Measurements from ENCODE around the gene CAPZA1. TPM values are rescaled to one million over a fixed set of nuclear protein-coding genes. Genes with fewer than 3 reads are reported as not detected.

Gene CAPZA1
- total and polyA plus RNA-seq, 10 of the 15 experiments (the other 5 are each of a cell fraction or from before 2014, with no cell fraction given) = 187 to 886 (median 278) TPM

GRCh38 chr1:112716133-112716720 is 96.6 kb downstream of the CAPZA1 start (continued):
- TF ChIP-seq, protein P1, sequence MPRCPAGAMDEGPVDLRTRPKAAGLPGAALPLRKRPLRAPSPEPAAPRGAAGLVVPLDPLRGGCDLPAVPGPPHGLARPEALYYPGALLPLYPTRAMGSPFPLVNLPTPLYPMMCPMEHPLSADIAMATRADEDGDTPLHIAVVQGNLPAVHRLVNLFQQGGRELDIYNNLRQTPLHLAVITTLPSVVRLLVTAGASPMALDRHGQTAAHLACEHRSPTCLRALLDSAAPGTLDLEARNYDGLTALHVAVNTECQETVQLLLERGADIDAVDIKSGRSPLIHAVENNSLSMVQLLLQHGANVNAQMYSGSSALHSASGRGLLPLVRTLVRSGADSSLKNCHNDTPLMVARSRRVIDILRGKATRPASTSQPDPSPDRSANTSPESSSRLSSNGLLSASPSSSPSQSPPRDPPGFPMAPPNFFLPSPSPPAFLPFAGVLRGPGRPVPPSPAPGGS (IDR thresholded peaks at IDR 0.05; ENCODE audit: borderline replicate concordance, insufficient read depth, low read depth, low read length, poor library complexity, severe bottlenecking) = no peak
- TF ChIP-seq EGR1 (IDR thresholded peaks at IDR 0.05; ENCODE audit: borderline replicate concordance in 1 of 2, low read depth in 2 of 2, low read length in 2 of 2) (no peak), PAX8 (IDR thresholded peaks at IDR 0.05) (no peak), MYC (IDR thresholded peaks at IDR 0.05; ENCODE audit: insufficient read depth, insufficient read length, insufficient replicate concordance, low read length, severe bottlenecking) (no peak), SMAD5 (IDR thresholded peaks at IDR 0.05; ENCODE audit: low read depth) (no peak), MXI1 (IDR thresholded peaks at IDR 0.05; ENCODE audit: low read depth, low read length) (no peak), USF2 (IDR thresholded peaks at IDR 0.05; ENCODE audit: borderline replicate concordance, low read depth, low read length) (no peak), DPF2 (IDR thresholded peaks at IDR 0.05) (no peak), POLR2AphosphoS5 (IDR thresholded peaks at IDR 0.05; ENCODE audit: low read length) (no peak), ZNF217 (IDR thresholded peaks at IDR 0.05) (no peak), PBX3 (IDR thresholded peaks at IDR 0.05; ENCODE audit: insufficient replicate concordance, low read depth, low read length) (no peak), ATF7 (IDR thresholded peaks at IDR 0.05; ENCODE audit: low read depth) (no peak), SIN3A (IDR thresholded peaks at IDR 0.05; ENCODE audit: low read depth, low read length) (no peak), RBBP5 (conservative IDR thresholded peaks at IDR 0.05) (no peak), MEF2B (IDR thresholded peaks at IDR 0.05; ENCODE audit: partially characterized antibody, poor library complexity, severe bottlenecking) (no peak), FOXM1 (IDR thresholded peaks at IDR 0.05; ENCODE audit: low read depth, low read length) (0 out of 2 replicates have a peak, but pooled peaks have one; percentile 25), FOXK2 (IDR thresholded peaks at IDR 0.05) (no peak), JUNB (IDR thresholded peaks at IDR 0.05) (no peak), KLF5 (IDR thresholded peaks at IDR 0.05; ENCODE audit: partially characterized antibody) (no peak)
- TF ChIP-seq, protein P2, sequence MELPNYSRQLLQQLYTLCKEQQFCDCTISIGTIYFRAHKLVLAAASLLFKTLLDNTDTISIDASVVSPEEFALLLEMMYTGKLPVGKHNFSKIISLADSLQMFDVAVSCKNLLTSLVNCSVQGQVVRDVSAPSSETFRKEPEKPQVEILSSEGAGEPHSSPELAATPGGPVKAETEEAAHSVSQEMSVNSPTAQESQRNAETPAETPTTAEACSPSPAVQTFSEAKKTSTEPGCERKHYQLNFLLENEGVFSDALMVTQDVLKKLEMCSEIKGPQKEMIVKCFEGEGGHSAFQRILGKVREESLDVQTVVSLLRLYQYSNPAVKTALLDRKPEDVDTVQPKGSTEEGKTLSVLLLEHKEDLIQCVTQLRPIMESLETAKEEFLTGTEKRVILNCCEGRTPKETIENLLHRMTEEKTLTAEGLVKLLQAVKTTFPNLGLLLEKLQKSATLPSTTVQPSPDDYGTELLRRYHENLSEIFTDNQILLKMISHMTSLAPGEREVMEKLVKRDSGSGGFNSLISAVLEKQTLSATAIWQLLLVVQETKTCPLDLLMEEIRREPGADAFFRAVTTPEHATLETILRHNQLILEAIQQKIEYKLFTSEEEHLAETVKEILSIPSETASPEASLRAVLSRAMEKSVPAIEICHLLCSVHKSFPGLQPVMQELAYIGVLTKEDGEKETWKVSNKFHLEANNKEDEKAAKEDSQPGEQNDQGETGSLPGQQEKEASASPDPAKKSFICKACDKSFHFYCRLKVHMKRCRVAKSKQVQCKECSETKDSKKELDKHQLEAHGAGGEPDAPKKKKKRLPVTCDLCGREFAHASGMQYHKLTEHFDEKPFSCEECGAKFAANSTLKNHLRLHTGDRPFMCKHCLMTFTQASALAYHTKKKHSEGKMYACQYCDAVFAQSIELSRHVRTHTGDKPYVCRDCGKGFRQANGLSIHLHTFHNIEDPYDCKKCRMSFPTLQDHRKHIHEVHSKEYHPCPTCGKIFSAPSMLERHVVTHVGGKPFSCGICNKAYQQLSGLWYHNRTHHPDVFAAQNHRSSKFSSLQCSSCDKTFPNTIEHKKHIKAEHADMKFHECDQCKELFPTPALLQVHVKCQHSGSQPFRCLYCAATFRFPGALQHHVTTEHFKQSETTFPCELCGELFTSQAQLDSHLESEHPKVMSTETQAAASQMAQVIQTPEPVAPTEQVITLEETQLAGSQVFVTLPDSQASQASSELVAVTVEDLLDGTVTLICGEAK (IDR thresholded peaks at IDR 0.05; ENCODE audit: borderline replicate concordance) = no peak
- TF ChIP-seq, protein P3, sequence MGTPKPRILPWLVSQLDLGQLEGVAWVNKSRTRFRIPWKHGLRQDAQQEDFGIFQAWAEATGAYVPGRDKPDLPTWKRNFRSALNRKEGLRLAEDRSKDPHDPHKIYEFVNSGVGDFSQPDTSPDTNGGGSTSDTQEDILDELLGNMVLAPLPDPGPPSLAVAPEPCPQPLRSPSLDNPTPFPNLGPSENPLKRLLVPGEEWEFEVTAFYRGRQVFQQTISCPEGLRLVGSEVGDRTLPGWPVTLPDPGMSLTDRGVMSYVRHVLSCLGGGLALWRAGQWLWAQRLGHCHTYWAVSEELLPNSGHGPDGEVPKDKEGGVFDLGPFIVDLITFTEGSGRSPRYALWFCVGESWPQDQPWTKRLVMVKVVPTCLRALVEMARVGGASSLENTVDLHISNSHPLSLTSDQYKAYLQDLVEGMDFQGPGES (IDR thresholded peaks at IDR 0.05) = no peak
